ENCODE data around the gene TIAM1.

DNA sequence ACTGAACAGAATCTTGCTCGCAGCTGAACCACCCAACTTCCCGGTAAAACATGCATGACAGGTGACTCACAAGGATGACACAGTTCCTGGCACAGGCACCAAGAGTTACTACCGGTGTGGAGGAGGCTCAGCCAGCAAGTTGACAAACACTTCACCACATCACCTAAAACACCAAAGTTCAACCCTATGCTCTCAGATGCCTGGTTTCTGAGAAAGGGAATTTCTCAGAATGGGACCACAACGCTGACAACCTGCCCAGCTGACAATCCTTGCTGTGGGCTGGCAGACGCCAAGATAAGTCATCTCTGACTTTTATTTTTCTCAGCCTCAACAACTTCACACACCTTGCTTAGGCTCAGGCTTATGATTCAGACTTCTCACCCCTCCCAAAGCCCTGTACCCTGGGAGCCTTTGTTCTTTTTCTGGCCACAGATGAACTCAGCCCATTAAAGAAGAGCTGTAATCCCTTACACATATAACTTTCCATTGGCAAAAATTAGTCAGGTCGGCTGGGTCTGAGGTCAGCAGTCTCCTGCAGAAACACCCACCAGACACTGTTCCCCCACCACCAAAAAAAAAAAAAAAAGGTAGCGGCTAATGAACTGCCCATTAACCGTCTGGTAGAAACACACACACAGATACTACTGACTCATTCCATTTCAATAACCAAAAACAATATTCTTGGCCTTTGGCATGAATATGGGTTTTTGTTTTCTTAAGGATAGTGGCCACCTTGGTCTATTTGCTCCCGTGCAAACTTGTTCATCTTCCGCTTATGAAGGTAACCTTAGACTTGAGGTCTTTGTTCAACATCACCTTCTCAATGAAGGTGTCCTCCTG, 10.8 kb upstream of the TIAM1 start:
- TF ChIP-seq, protein P1, sequence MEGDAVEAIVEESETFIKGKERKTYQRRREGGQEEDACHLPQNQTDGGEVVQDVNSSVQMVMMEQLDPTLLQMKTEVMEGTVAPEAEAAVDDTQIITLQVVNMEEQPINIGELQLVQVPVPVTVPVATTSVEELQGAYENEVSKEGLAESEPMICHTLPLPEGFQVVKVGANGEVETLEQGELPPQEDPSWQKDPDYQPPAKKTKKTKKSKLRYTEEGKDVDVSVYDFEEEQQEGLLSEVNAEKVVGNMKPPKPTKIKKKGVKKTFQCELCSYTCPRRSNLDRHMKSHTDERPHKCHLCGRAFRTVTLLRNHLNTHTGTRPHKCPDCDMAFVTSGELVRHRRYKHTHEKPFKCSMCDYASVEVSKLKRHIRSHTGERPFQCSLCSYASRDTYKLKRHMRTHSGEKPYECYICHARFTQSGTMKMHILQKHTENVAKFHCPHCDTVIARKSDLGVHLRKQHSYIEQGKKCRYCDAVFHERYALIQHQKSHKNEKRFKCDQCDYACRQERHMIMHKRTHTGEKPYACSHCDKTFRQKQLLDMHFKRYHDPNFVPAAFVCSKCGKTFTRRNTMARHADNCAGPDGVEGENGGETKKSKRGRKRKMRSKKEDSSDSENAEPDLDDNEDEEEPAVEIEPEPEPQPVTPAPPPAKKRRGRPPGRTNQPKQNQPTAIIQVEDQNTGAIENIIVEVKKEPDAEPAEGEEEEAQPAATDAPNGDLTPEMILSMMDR (IDR thresholded peaks at IDR 0.05), result no peak
- no peak for TF ChIP-seq EP300 (IDR thresholded peaks at IDR 0.05)
